WTC11 (cell line): ENCODE results near the gene TMPRSS2. TPM values are rescaled to one million over a fixed set of nuclear protein-coding genes. Genes with fewer than 3 reads are reported as not detected.

ENCODE experiments used
- ATAC-seq: fragments of 200-7000 bp; cut with Tn5 transposase; 2 replicates; pipeline ENCODE4 v1.10.0; 2021; ENCODE audit warnings: mild to moderate bottlenecking, moderate library complexity
- CTCF ChIA-PET: fragments of 300-600 bp; sonication (Branson Sonifier 250); formaldehyde crosslinking; loops from one replicate; lab custom pipeline; 2021; ENCODE audit warnings: antibody characterized with exemption; lab: Charles Lee
- POLR2A ChIA-PET: fragments of 350-600 bp; sonication (Branson Sonifier 250); formaldehyde crosslinking; loops from one replicate; lab custom pipeline; 2021; ENCODE audit warnings: antibody characterized with exemption; lab: Charles Lee
- DNase-seq: peaks from one replicate; pipeline ENCODE4 v3.0.0; 2021; ENCODE audit warnings: low spot score
- H3K27ac Mint-ChIP-seq: 2 replicates; pipeline ENCODE4 v1.8.0; 2021; ENCODE audit warnings: mixed read lengths
- H3K27me3 Mint-ChIP-seq: 2 replicates; pipeline ENCODE4 v1.8.0; 2021; ENCODE audit warnings: low read depth, mild to moderate bottlenecking, moderate library complexity, mixed read lengths
- H3K36me3 Mint-ChIP-seq: 2 replicates; pipeline ENCODE4 v1.8.0; 2021; ENCODE audit warnings: mixed read lengths
- H3K4me1 Mint-ChIP-seq: 2 replicates; pipeline ENCODE4 v1.8.0; 2022; ENCODE audit warnings: mixed read lengths
- H3K4me3 Mint-ChIP-seq: 2 replicates; pipeline ENCODE4 v1.8.0; 2021; ENCODE audit warnings: mild to moderate bottlenecking, moderate library complexity, mixed read lengths
- H3K9me3 Mint-ChIP-seq: 2 replicates; pipeline ENCODE4 v1.8.0; 2021; ENCODE audit warnings: mixed read lengths
- ATF1 ChIP-seq: sonication (generic); formaldehyde crosslinking; IDR thresholded peaks from 2 replicates; pipeline ENCODE4 v1.8.1; 2023; ENCODE audit warnings: mild to moderate bottlenecking, moderate library complexity, missing genetic modification reagents
- CDX4 ChIP-seq: fragments of 250-450 bp; sonication (Bioruptor Pico); IDR thresholded peaks from 2 replicates; pipeline ENCODE4 v1.9.0; 2021; ENCODE audit warnings: moderate library complexity, mild to moderate bottlenecking, inconsistent platforms, borderline replicate concordance
- E2F5 ChIP-seq: sonication (generic); formaldehyde crosslinking; IDR thresholded peaks from 2 replicates; pipeline ENCODE4 v1.8.1; 2022; ENCODE audit warnings: mild to moderate bottlenecking, moderate library complexity, missing genetic modification reagents
- ETV6 ChIP-seq: sonication (generic); formaldehyde crosslinking; IDR thresholded peaks from 2 replicates; pipeline ENCODE4 v1.8.1; 2022; ENCODE audit warnings: mild to moderate bottlenecking, missing genetic modification reagents
- GABPB1 ChIP-seq: sonication (generic); formaldehyde crosslinking; IDR thresholded peaks from 2 replicates; pipeline ENCODE4 v1.8.1; 2023; ENCODE audit warnings: mild to moderate bottlenecking, missing genetic modification reagents
- IRF2 ChIP-seq: sonication (generic); formaldehyde crosslinking; IDR thresholded peaks from 2 replicates; pipeline ENCODE4 v1.8.0; 2022; ENCODE audit warnings: low read depth, missing genetic modification reagents, borderline replicate concordance
- JUN ChIP-seq: sonication (generic); formaldehyde crosslinking; IDR thresholded peaks from 2 replicates; pipeline ENCODE4 v1.8.0; 2023; ENCODE audit warnings: mild to moderate bottlenecking, missing genetic modification reagents
- MAX ChIP-seq: sonication (generic); formaldehyde crosslinking; IDR thresholded peaks from 2 replicates; pipeline ENCODE4 v1.8.0; 2022; ENCODE audit warnings: mild to moderate bottlenecking, missing genetic modification reagents
- NFE2L1 ChIP-seq: sonication (generic); formaldehyde crosslinking; IDR thresholded peaks from 2 replicates; pipeline ENCODE4 v1.8.1; 2023; ENCODE audit warnings: missing genetic modification reagents
- NR1H2 ChIP-seq: sonication (generic); formaldehyde crosslinking; IDR thresholded peaks from 2 replicates; pipeline ENCODE4 v1.9.0; 2021; ENCODE audit warnings: mild to moderate bottlenecking, moderate library complexity, missing genetic modification reagents
- SMAD3 ChIP-seq: sonication (generic); formaldehyde crosslinking; IDR thresholded peaks from 2 replicates; pipeline ENCODE4 v1.8.0; 2022; ENCODE audit warnings: missing genetic modification reagents, mild to moderate bottlenecking, borderline replicate concordance
- ZBTB43 ChIP-seq: sonication (generic); formaldehyde crosslinking; IDR thresholded peaks from 2 replicates; pipeline ENCODE4 v1.8.1; 2023; ENCODE audit warnings: mild to moderate bottlenecking, missing genetic modification reagents
- ZNF138 ChIP-seq: sonication (generic); formaldehyde crosslinking; conservative IDR thresholded peaks from 2 replicates; pipeline ENCODE4 v1.8.1; 2022; ENCODE audit warnings: mild to moderate bottlenecking, moderate library complexity, missing genetic modification reagents
- ZNF263 ChIP-seq: sonication (generic); formaldehyde crosslinking; IDR thresholded peaks from 2 replicates; pipeline ENCODE4 v1.8.1; 2022; ENCODE audit warnings: low read depth, mild to moderate bottlenecking, moderate library complexity, missing genetic modification reagents
- ZNF281 ChIP-seq: sonication (generic); formaldehyde crosslinking; IDR thresholded peaks from 2 replicates; pipeline ENCODE4 v1.8.0; 2023; ENCODE audit warnings: mild to moderate bottlenecking, missing genetic modification reagents
- ZNF317 ChIP-seq: sonication (generic); formaldehyde crosslinking; IDR thresholded peaks from 2 replicates; pipeline ENCODE4 v1.8.1; 2023; ENCODE audit warnings: low read depth, mild to moderate bottlenecking, moderate library complexity, missing genetic modification reagents, borderline replicate concordance
- ZNF416 ChIP-seq: fragments of 250-450 bp; sonication (Bioruptor Pico); IDR thresholded peaks from 2 replicates; pipeline ENCODE4 v1.9.0; 2021; ENCODE audit warnings: mild to moderate bottlenecking, inconsistent platforms
- ZNF425 ChIP-seq: fragments of 250-450 bp; sonication (Bioruptor Pico); conservative IDR thresholded peaks from 2 replicates; pipeline ENCODE4 v1.9.0; 2021; ENCODE audit warnings: mild to moderate bottlenecking
- ZNF671 ChIP-seq: fragments of 250-450 bp; sonication (Bioruptor Pico); IDR thresholded peaks from 2 replicates; pipeline ENCODE4 v1.8.0; 2021; ENCODE audit warnings: mild to moderate bottlenecking
- ZSCAN18 ChIP-seq: fragments of 250-450 bp; sonication (Bioruptor Pico); IDR thresholded peaks from 2 replicates; pipeline ENCODE4 v2.1.2; 2022; ENCODE audit warnings: mild to moderate bottlenecking, moderate library complexity
- total RNA-seq: library from RNA; stranded (reverse); gene quantifications from 3 replicates; pipeline ENCODE4 v1.2.3, GENCODE V29; 2021
- TF ChIP-seq, protein P1 (sequence below): fragments of 250-450 bp; sonication (Bioruptor Pico); IDR thresholded peaks from 2 replicates; pipeline ENCODE4 v1.9.0; 2021; ENCODE audit warnings: mild to moderate bottlenecking
- TF ChIP-seq, protein P2 (sequence below): sonication (generic); formaldehyde crosslinking; IDR thresholded peaks from 2 replicates; pipeline ENCODE4 v1.8.1; 2023; ENCODE audit warnings: mild to moderate bottlenecking, missing genetic modification reagents
- TF ChIP-seq, protein P3 (sequence below): sonication (generic); formaldehyde crosslinking; IDR thresholded peaks from 2 replicates; pipeline ENCODE4 v1.8.0; 2022; ENCODE audit warnings: mild to moderate bottlenecking, missing genetic modification reagents

TMPRSS2 gene
- total RNA-seq, 1 experiment from 2014 or later = 8.5 TPM

- Mint-ChIP-seq H3K27ac (no peak overlapping the region), H3K4me3 (no peak overlapping the region), H3K36me3 (peaks cover under 1% of the 10 kb centered on the region; the same call in 1 of the 2 replicates), H3K27me3 (peaks cover 3% of the 10 kb centered on the region; the same call in 1 of the 2 replicates), H3K4me1 (peaks cover 7% of the 10 kb centered on the region), H3K9me3 (no peaks in the 10 kb centered on the region)
- ATAC-seq = no peak
- ChIA-PET CTCF (no interaction called here), POLR2A (no interaction called here)
- TF ChIP-seq ZNF263 (CRISPR knock-in tag) (no peak), NR1H2 (CRISPR knock-in tag) (no peak), IRF2 (CRISPR knock-in tag) (no peak), ETV6 (CRISPR knock-in tag) (no peak), ZBTB43 (no peak), JUN (no peak), SMAD3 (CRISPR knock-in tag) (no peak), MAX (CRISPR knock-in tag) (no peak), ZNF317 (CRISPR knock-in tag) (no peak), ZNF138 (CRISPR knock-in tag) (no peak), NFE2L1 (CRISPR knock-in tag) (no peak)
- TF ChIP-seq, protein P1, sequence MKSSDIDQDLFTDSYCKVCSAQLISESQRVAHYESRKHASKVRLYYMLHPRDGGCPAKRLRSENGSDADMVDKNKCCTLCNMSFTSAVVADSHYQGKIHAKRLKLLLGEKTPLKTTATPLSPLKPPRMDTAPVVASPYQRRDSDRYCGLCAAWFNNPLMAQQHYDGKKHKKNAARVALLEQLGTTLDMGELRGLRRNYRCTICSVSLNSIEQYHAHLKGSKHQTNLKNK = no peak
- DNase-seq = no peak
Measured at GRCh38 chr21:41441546-41441945, 66.4 kb downstream of the TMPRSS2 start.

DNA sequence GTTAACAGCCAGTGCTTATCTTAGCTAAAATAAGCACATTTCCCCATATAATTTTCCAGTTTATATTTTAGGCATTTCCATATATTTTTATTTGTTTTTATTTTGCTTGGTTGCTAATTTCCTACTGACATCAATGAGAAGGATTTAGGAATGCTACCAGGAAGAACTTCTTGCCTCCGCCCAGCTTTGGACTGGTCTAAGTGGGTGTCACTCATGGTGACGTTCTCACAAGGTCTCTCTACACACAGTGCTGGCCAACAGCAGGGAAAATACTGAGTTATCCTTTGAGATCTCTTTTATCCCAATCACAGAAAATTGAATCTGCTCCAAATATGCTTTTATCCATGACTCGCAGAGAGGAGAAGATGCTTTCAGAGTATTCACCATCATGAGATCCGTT lies 68.7 kb downstream of the TMPRSS2 start:
- ChIA-PET CTCF (interaction anchor here (0.9 kb wide), 1 partner anchor 28 kb away, joined by 3 read pairs; no protein-coding TSS in a partner anchor), POLR2A (no interaction called here)
- DNase-seq = no peak
- peaks cover 4% of the 10 kb centered on the region for H3K4me1 Mint-ChIP-seq
- H3K27ac Mint-ChIP-seq = no peak overlapping the region
- peaks cover 18% of the 10 kb centered on the region for H3K36me3 Mint-ChIP-seq
- H3K4me3 Mint-ChIP-seq = no peak overlapping the region
- ATAC-seq = no peak
- no peak for TF ChIP-seq ZSCAN18 (CRISPR knock-in tag)
- TF ChIP-seq, protein P2, sequence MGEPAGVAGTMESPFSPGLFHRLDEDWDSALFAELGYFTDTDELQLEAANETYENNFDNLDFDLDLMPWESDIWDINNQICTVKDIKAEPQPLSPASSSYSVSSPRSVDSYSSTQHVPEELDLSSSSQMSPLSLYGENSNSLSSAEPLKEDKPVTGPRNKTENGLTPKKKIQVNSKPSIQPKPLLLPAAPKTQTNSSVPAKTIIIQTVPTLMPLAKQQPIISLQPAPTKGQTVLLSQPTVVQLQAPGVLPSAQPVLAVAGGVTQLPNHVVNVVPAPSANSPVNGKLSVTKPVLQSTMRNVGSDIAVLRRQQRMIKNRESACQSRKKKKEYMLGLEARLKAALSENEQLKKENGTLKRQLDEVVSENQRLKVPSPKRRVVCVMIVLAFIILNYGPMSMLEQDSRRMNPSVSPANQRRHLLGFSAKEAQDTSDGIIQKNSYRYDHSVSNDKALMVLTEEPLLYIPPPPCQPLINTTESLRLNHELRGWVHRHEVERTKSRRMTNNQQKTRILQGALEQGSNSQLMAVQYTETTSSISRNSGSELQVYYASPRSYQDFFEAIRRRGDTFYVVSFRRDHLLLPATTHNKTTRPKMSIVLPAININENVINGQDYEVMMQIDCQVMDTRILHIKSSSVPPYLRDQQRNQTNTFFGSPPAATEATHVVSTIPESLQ (CRISPR knock-in tag) = no peak
- TF ChIP-seq ATF1 (CRISPR knock-in tag) = no peak
- no peak for TF ChIP-seq ZNF416 (CRISPR knock-in tag)
- TF ChIP-seq, protein P3, sequence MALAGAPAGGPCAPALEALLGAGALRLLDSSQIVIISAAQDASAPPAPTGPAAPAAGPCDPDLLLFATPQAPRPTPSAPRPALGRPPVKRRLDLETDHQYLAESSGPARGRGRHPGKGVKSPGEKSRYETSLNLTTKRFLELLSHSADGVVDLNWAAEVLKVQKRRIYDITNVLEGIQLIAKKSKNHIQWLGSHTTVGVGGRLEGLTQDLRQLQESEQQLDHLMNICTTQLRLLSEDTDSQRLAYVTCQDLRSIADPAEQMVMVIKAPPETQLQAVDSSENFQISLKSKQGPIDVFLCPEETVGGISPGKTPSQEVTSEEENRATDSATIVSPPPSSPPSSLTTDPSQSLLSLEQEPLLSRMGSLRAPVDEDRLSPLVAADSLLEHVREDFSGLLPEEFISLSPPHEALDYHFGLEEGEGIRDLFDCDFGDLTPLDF (CRISPR knock-in tag) = no peak
- TF ChIP-seq ZNF281 (CRISPR knock-in tag) = no peak
- TF ChIP-seq IRF2 (CRISPR knock-in tag) = no peak
- TF ChIP-seq ZNF671 (CRISPR knock-in tag) = no peak
- TF ChIP-seq E2F5 (CRISPR knock-in tag) = no peak
- TF ChIP-seq GABPB1 (CRISPR knock-in tag) = no peak
- no peak for TF ChIP-seq CDX4 (CRISPR knock-in tag)
- TF ChIP-seq ZNF425 (CRISPR knock-in tag) = no peak
- peaks cover 19% of the 10 kb centered on the region for H3K9me3 Mint-ChIP-seq
- no peaks in the 10 kb centered on the region for H3K27me3 Mint-ChIP-seq
